Pericardium fibroblast (primary cell): ENCODE data around the gene TTLL4. TPM values are rescaled to one million over a fixed set of nuclear protein-coding genes. Genes with fewer than 3 reads are reported as not detected.

ENCODE experiments used
- total RNA-seq: library from RNA; depleted of rRNA; stranded (reverse); fragments of >200 nt; gene quantifications from 2 replicates; pipeline ENCODE4 v1.2.3, GENCODE V29; 2015

The TTLL4 gene, protein sequence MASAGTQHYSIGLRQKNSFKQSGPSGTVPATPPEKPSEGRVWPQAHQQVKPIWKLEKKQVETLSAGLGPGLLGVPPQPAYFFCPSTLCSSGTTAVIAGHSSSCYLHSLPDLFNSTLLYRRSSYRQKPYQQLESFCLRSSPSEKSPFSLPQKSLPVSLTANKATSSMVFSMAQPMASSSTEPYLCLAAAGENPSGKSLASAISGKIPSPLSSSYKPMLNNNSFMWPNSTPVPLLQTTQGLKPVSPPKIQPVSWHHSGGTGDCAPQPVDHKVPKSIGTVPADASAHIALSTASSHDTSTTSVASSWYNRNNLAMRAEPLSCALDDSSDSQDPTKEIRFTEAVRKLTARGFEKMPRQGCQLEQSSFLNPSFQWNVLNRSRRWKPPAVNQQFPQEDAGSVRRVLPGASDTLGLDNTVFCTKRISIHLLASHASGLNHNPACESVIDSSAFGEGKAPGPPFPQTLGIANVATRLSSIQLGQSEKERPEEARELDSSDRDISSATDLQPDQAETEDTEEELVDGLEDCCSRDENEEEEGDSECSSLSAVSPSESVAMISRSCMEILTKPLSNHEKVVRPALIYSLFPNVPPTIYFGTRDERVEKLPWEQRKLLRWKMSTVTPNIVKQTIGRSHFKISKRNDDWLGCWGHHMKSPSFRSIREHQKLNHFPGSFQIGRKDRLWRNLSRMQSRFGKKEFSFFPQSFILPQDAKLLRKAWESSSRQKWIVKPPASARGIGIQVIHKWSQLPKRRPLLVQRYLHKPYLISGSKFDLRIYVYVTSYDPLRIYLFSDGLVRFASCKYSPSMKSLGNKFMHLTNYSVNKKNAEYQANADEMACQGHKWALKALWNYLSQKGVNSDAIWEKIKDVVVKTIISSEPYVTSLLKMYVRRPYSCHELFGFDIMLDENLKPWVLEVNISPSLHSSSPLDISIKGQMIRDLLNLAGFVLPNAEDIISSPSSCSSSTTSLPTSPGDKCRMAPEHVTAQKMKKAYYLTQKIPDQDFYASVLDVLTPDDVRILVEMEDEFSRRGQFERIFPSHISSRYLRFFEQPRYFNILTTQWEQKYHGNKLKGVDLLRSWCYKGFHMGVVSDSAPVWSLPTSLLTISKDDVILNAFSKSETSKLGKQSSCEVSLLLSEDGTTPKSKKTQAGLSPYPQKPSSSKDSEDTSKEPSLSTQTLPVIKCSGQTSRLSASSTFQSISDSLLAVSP
- total RNA-seq: 7.7 and 8.1 TPM in 2 replicates

DNA sequence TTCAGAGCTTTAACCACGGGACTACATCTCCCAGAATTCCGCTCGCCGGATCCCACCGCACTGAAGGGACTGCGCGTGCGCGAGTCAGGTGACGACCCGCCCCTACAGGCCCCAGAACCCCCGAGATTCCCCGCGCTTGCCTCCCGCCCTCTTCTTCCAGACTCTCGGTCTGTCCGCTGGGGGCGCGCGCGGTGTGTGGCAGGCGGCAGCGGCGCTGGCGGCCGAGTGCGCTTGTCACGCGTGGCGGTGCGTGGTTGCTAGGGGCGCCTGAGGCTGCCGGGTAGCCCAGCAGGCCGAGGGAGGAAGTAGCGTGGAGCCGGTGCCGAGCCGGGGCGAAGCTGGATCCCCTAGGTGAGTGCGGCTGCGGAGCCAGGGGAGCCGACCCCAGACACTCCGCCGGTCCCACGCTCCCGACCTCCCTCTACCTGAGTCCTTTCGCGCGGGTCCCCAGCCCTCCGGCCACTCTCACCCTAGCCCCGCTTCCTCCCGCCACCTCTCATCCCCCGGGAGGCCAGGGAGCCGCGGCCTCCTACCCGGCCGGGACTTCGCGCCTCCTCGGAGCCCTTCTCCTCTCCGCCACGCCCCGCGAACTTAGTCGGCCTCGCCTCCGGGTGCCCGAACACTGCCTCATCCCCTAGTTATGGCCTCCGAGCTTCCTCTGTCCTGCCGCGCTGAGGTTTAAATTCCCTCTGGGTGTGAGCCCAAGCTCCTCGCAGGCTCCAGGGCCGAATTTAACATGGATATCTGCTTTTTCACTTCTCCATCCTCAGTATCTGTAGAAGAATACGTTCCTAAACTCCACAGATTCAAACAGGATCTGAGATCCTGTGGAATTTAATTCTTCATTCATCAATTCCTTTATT is at the start of gene TTLL4:
Gene TTLL4 (plus strand): TSS at position 149 of the 863 bp plus-strand sequence. CDS start 26,842 bp downstream, outside the sequence.

GRCh38 chr2:218671654-218672566 is 38.7 kb upstream of the TTLL4 start, which contains the start of the genes RNF25 and STK36:
RNF25 (minus strand) TSS chr2:218672002; CDS start chr2:218671970, 32 bp downstream.
STK36 (plus strand) TSS chr2:218672086; CDS start chr2:218672830, 744 bp downstream.

DNA sequence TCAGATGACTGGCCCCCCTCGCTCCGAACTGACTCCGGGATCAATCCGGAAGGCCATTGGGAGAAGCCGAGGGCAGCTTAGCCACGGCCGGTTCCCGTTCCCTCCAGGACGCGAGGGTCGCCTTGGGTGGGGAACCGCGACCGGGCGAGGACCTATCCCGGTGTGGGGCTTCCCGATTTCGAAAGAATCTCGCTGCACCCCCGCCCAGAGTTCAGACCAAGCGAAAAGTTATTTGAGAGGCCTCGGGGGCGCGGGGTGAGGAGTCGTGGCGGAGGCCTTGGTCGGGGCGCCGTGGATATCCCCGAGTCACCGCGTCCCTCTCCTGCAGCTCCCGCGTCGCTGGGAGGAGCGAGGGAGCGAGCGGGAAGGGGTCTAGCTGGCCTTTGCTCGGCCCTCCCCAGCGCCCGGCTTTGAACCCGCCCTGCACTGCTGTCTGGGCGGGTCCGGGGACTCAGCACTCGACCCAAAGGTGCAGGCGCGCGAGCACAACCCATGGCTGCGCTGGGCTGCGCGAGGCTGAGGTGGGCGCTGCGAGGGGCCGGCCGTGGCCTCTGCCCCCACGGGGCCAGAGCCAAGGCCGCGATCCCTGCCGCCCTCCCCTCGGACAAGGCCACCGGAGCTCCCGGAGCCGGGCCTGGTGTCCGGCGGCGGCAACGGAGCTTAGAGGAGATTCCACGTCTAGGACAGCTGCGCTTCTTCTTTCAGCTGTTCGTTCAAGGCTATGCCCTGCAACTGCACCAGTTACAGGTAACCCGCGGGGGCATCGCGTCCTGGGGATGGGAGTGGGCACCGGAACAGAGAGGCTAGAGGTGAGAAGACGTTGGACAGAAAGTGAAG is 71.3 kb downstream of the TTLL4 start, which contains the start of gene CYP27A1:
Gene CYP27A1 (plus strand): TSS at position 457 of the 837 bp plus-strand sequence. CDS start 36 bp downstream, at position 493.

Other genes with a start within 250 kb of the TTLL4 start
- gene USP37, start 142.5 kb upstream of the TTLL4 start, total RNA-seq: 2.9 and 3.6 TPM in 2 replicates
- gene CNOT9, start 142.0 kb upstream of the TTLL4 start, total RNA-seq: 39.3 and 40.7 TPM in 2 replicates
- gene PLCD4, start 102.9 kb upstream of the TTLL4 start, total RNA-seq: 0.94 and 2.7 TPM in 2 replicates
- gene ZNF142, start 51.2 kb upstream of the TTLL4 start, total RNA-seq: 7.0 and 9.4 TPM in 2 replicates
- gene BCS1L, start 51.2 kb upstream of the TTLL4 start, total RNA-seq: 15.8 and 27.7 TPM in 2 replicates
- gene RNF25, start 38.8 kb upstream of the TTLL4 start, total RNA-seq: 18.0 and 19.5 TPM in 2 replicates
- gene STK36, start 38.7 kb upstream of the TTLL4 start, total RNA-seq: 10.2 and 36.8 TPM in 2 replicates
- gene CYP27A1, start 71.3 kb downstream of the TTLL4 start, total RNA-seq: 3.7 and 5.6 TPM in 2 replicates
- not detected in 2 replicates for gene PRKAG3, start 121.0 kb downstream of the TTLL4 start, total RNA-seq
- gene WNT6, start 149.0 kb downstream of the TTLL4 start, total RNA-seq: not detected in 2 replicates
- gene WNT10A, start 170.0 kb downstream of the TTLL4 start, total RNA-seq: not detected in 2 replicates
- gene CDK5R2, start 248.8 kb downstream of the TTLL4 start, total RNA-seq: not detected in 2 replicates